ENCODE results near the gene OTOGL.

DNA sequence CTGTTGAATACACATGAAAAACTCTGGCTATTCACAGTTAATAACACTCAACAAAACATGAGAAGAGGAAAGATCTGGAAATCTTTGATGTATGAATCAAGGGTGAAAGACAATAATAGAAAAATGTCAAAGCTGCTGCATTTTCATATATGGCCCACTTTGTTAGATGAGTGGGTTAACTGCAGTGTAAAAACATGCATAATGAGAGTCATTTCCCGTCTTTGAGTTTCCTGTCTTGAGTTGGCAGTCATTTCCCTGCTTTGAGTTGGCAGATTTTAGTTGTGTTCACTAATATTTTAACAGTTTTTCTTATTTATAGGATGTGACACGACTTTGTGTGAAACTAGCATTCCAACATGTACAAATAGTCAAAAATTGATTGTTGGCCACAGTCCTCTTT, 256.8 kb downstream of the OTOGL start:
- TF ChIP-seq, protein P1, sequence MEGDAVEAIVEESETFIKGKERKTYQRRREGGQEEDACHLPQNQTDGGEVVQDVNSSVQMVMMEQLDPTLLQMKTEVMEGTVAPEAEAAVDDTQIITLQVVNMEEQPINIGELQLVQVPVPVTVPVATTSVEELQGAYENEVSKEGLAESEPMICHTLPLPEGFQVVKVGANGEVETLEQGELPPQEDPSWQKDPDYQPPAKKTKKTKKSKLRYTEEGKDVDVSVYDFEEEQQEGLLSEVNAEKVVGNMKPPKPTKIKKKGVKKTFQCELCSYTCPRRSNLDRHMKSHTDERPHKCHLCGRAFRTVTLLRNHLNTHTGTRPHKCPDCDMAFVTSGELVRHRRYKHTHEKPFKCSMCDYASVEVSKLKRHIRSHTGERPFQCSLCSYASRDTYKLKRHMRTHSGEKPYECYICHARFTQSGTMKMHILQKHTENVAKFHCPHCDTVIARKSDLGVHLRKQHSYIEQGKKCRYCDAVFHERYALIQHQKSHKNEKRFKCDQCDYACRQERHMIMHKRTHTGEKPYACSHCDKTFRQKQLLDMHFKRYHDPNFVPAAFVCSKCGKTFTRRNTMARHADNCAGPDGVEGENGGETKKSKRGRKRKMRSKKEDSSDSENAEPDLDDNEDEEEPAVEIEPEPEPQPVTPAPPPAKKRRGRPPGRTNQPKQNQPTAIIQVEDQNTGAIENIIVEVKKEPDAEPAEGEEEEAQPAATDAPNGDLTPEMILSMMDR (conservative IDR thresholded peaks at IDR 0.05; ENCODE audit: low read length) = no peak
- TF ChIP-seq EZH2phosphoT487 (IDR thresholded peaks at IDR 0.05; ENCODE audit: borderline replicate concordance, low read depth, low read length) = no peak
